ENCODE data around the gene MRPL58. TPM values are rescaled to one million over a fixed set of nuclear protein-coding genes. Genes with fewer than 3 reads are reported as not detected.
A peak's percentile ranks its signal among the peaks of the same experiment; 100 is the strongest.
"Not testable (repeated sequence)": the region's sequence is repeated elsewhere in the genome, so short reads cannot be mapped to it uniquely, and the experiment has no call there.

MRPL58 gene
- polyA plus RNA-seq (ENCODE audit: insufficient read length in 3 of 3), result 10 to 100 TPM; 26.1 to 28.4 (median 27.0) TPM
- long read RNA-seq, donor 1, partial matches to known transcripts, result 0 of 4 reads
- long read RNA-seq, donor 1, other reads (novel, unspliced or antisense), result 0 of 4 reads
- long read RNA-seq, donor 2, transcript MRPL58-201 (6 exons, 890 nt), result major isoform, 8 of 9 reads
- long read RNA-seq, donor 2, partial matches to known transcripts, result 0 of 9 reads
- long read RNA-seq, donor 2, other reads (novel, unspliced or antisense), result 0 of 9 reads
- long read RNA-seq, donor 3, transcript MRPL58-201 (6 exons, 890 nt), result major isoform, 16 of 16 reads
- long read RNA-seq, donor 3, partial matches to known transcripts, result 0 of 16 reads
- long read RNA-seq, donor 3, other reads (novel, unspliced or antisense), result 0 of 16 reads
- long read RNA-seq, donor 4, transcript MRPL58-201 (6 exons, 890 nt), result major isoform, 7 of 10 reads
- long read RNA-seq, donor 4, partial matches to known transcripts, result 0 of 10 reads
- long read RNA-seq, donor 4, other reads (novel, unspliced or antisense), result 0 of 10 reads
- long read RNA-seq, donor 5, result 0 reads
- long read RNA-seq, donor 6, transcript MRPL58-201 (6 exons, 890 nt), result major isoform, 16 of 17 reads
- long read RNA-seq, donor 6, partial matches to known transcripts, result 0 of 17 reads
- long read RNA-seq, donor 6, other reads (novel, unspliced or antisense), result 0 of 17 reads
- long read RNA-seq, donor 7, transcript MRPL58-201 (6 exons, 890 nt), result major isoform, 14 of 18 reads
- long read RNA-seq, donor 7, partial matches to known transcripts, result 0 of 18 reads
- long read RNA-seq, donor 7, other reads (novel, unspliced or antisense), result 0 of 18 reads
- long read RNA-seq, donor 8, result 0 reads
- long read RNA-seq, donor 9, partial matches to known transcripts, result 0 of 3 reads
- long read RNA-seq, donor 9, other reads (novel, unspliced or antisense), result 0 of 3 reads
- long read RNA-seq, donor 10, transcript MRPL58-201 (6 exons, 890 nt), result major isoform, 13 of 15 reads
- long read RNA-seq, donor 10, partial matches to known transcripts, result 0 of 15 reads
- long read RNA-seq, donor 10, other reads (novel, unspliced or antisense), result 0 of 15 reads
- long read RNA-seq, donor 11, transcript MRPL58-201 (6 exons, 890 nt), result major isoform, 8 of 8 reads
- long read RNA-seq, donor 11, partial matches to known transcripts, result 0 of 8 reads
- long read RNA-seq, donor 11, other reads (novel, unspliced or antisense), result 0 of 8 reads
- long read RNA-seq, donor 12, transcript MRPL58-201 (6 exons, 890 nt), result major isoform, 5 of 5 reads
- long read RNA-seq, donor 12, partial matches to known transcripts, result 0 of 5 reads
- long read RNA-seq, donor 12, other reads (novel, unspliced or antisense), result 0 of 5 reads
- long read RNA-seq, donor 13, result 0 reads
- long read RNA-seq, donor 14, transcript MRPL58-201 (6 exons, 890 nt), result major isoform, 7 of 7 reads
- long read RNA-seq, donor 14, partial matches to known transcripts, result 0 of 7 reads
- long read RNA-seq, donor 14, other reads (novel, unspliced or antisense), result 0 of 7 reads
- long read RNA-seq, donor 15, partial matches to known transcripts, result 0 of 6 reads
- long read RNA-seq, donor 15, other reads (novel, unspliced or antisense), result 0 of 6 reads
- long read RNA-seq, donor 16, transcript MRPL58-201 (6 exons, 890 nt), result major isoform, 15 of 16 reads
- long read RNA-seq, donor 16, partial matches to known transcripts, result 0 of 16 reads
- long read RNA-seq, donor 16, other reads (novel, unspliced or antisense), result 0 of 16 reads

- peak in 10 of 11 donors; percentile 69 to 89 (median 85) for DNase-seq (ENCODE audit: extremely low read depth in 1 of 11, low read depth in 9 of 11, low spot score in 4 of 11)
Observed at GRCh38 chr17:75012346-75013091, at the start of gene MRPL58. MRPL58 (plus strand) TSS chr17:75012670; CDS start chr17:75012687, 17 bp downstream.

- DNase-seq (ENCODE audit: extremely low read depth in 1 of 11, low read depth in 9 of 11, low spot score in 4 of 11), result no peak
Observed at GRCh38 chr17:74963656-74964055, 48.8 kb upstream of the MRPL58 start.

GRCh38 chr17:74964246-74964761 is 48.2 kb upstream of the MRPL58 start:
- DNase-seq (ENCODE audit: extremely low read depth in 1 of 11, low read depth in 9 of 11, low spot score in 4 of 11), result no peak

- no peak for DNase-seq (ENCODE audit: extremely low read depth in 1 of 11, low read depth in 9 of 11, low spot score in 4 of 11)
Observed at GRCh38 chr17:74964988-74965622, 47.4 kb upstream of the MRPL58 start.

GRCh38 chr17:74968361-74968780 is 44.1 kb upstream of the MRPL58 start:
- DNase-seq (ENCODE audit: extremely low read depth in 1 of 11, low read depth in 9 of 11, low spot score in 4 of 11), result no peak

- DNase-seq (ENCODE audit: extremely low read depth in 1 of 11, low read depth in 9 of 11, low spot score in 4 of 11), result not testable (repeated sequence)
Observed at GRCh38 chr17:74969501-74969900, 43.0 kb upstream of the MRPL58 start.

- DNase-seq (ENCODE audit: extremely low read depth in 1 of 11, low read depth in 9 of 11, low spot score in 4 of 11), result no peak
Observed at GRCh38 chr17:74970395-74970794, 42.1 kb upstream of the MRPL58 start.

GRCh38 chr17:74971069-74971841 is 41.2 kb upstream of the MRPL58 start:
- no peak for DNase-seq (ENCODE audit: extremely low read depth in 1 of 11, low read depth in 9 of 11, low spot score in 4 of 11)

- DNase-seq (ENCODE audit: extremely low read depth in 1 of 11, low read depth in 9 of 11, low spot score in 4 of 11), result no peak
Observed at GRCh38 chr17:74971842-74972106, 40.7 kb upstream of the MRPL58 start.

GRCh38 chr17:74972107-74972972 is 40.1 kb upstream of the MRPL58 start, which contains the start of gene HID1:
HID1 (minus strand) TSS chr17:74972759; CDS start chr17:74972656, 103 bp downstream.
- DNase-seq (ENCODE audit: extremely low read depth in 1 of 11, low read depth in 9 of 11, low spot score in 4 of 11), result peak in 3 of 11 donors; percentile 52 to 54 (median 53)

- no peak for DNase-seq (ENCODE audit: extremely low read depth in 1 of 11, low read depth in 9 of 11, low spot score in 4 of 11)
Observed at GRCh38 chr17:74972973-74973328, 39.5 kb upstream of the MRPL58 start.

- DNase-seq (ENCODE audit: extremely low read depth in 1 of 11, low read depth in 9 of 11, low spot score in 4 of 11), result no peak
Observed at GRCh38 chr17:74975943-74976342, 36.5 kb upstream of the MRPL58 start.

GRCh38 chr17:74977802-74978201 is 34.7 kb upstream of the MRPL58 start:
- no peak for DNase-seq (ENCODE audit: extremely low read depth in 1 of 11, low read depth in 9 of 11, low spot score in 4 of 11)

GRCh38 chr17:74978240-74978639 is 34.2 kb upstream of the MRPL58 start:
- DNase-seq (ENCODE audit: extremely low read depth in 1 of 11, low read depth in 9 of 11, low spot score in 4 of 11), result no peak

- DNase-seq (ENCODE audit: extremely low read depth in 1 of 11, low read depth in 9 of 11, low spot score in 4 of 11), result no peak
Observed at GRCh38 chr17:74979408-74980146, 32.9 kb upstream of the MRPL58 start.
